ENCODE results near the gene CXCR6. TPM values are rescaled to one million over a fixed set of nuclear protein-coding genes. Genes with fewer than 3 reads are reported as not detected.

CXCR6 gene
- total and polyA plus RNA-seq, 2 experiments from 2014 or later = 0.10 TPM; not detected in 1

GRCh38 chr3:45974686-45975085, 31.4 kb downstream of the CXCR6 start:
- Histone ChIP-seq H3K4me3 (no peak overlapping the region), H3K9me2 (ENCODE audit: insufficient read depth) (no peaks in the 10 kb centered on the region), H4K20me1 (replicated peaks; ENCODE audit: insufficient read depth) (peaks cover 5% of the 10 kb centered on the region), H3K4me2 (no peak overlapping the region), H3K36me3 (ENCODE audit: insufficient read depth) (peaks cover 24% of the 10 kb centered on the region), H3K27ac (ENCODE audit: low read depth) (no peak overlapping the region), H3K27me3 (ENCODE audit: insufficient read depth) (no peaks in the 10 kb centered on the region), H3K4me1 (ENCODE audit: insufficient read depth) (no peaks in the 10 kb centered on the region), H2AFZ (no peak overlapping the region), H3F3A (replicated peaks; ENCODE audit: low read depth) (no peaks in the 10 kb centered on the region), H3K79me2 (replicated peaks; ENCODE audit: insufficient read depth) (no peaks in the 10 kb centered on the region)
- TF ChIP-seq POLR2AphosphoS5 (IDR thresholded peaks at IDR 0.05; ENCODE audit: low read depth) (no peak), JUNB (IDR thresholded peaks at IDR 0.05; ENCODE audit: unreplicated experiment) (no peak), NANOG (IDR thresholded peaks at IDR 0.05; ENCODE audit: borderline replicate concordance) (no peak), ZNF114 (CRISPR knock-in tag; IDR thresholded peaks at IDR 0.05) (no peak), STAT1 (IDR thresholded peaks at IDR 0.05; ENCODE audit: unreplicated experiment) (no peak), EZH2 (IDR thresholded peaks at IDR 0.05; ENCODE audit: low read depth, unreplicated experiment) (no peak), ZNF462 (CRISPR knock-in tag; IDR thresholded peaks at IDR 0.05) (no peak), EZH2phosphoT487 (IDR thresholded peaks at IDR 0.05; ENCODE audit: unreplicated experiment) (no peak), CTCF (conservative IDR thresholded peaks at IDR 0.05; ENCODE audit: low read depth in 2 of 2) (no peak), ETS1 (IDR thresholded peaks at IDR 0.05) (no peak), CREB1 (CRISPR knock-in tag; IDR thresholded peaks at IDR 0.05; ENCODE audit: low read depth) (no peak), ZNF331 (CRISPR knock-in tag; IDR thresholded peaks at IDR 0.05; ENCODE audit: low read depth) (no peak)
- TF ChIP-seq, protein P1, sequence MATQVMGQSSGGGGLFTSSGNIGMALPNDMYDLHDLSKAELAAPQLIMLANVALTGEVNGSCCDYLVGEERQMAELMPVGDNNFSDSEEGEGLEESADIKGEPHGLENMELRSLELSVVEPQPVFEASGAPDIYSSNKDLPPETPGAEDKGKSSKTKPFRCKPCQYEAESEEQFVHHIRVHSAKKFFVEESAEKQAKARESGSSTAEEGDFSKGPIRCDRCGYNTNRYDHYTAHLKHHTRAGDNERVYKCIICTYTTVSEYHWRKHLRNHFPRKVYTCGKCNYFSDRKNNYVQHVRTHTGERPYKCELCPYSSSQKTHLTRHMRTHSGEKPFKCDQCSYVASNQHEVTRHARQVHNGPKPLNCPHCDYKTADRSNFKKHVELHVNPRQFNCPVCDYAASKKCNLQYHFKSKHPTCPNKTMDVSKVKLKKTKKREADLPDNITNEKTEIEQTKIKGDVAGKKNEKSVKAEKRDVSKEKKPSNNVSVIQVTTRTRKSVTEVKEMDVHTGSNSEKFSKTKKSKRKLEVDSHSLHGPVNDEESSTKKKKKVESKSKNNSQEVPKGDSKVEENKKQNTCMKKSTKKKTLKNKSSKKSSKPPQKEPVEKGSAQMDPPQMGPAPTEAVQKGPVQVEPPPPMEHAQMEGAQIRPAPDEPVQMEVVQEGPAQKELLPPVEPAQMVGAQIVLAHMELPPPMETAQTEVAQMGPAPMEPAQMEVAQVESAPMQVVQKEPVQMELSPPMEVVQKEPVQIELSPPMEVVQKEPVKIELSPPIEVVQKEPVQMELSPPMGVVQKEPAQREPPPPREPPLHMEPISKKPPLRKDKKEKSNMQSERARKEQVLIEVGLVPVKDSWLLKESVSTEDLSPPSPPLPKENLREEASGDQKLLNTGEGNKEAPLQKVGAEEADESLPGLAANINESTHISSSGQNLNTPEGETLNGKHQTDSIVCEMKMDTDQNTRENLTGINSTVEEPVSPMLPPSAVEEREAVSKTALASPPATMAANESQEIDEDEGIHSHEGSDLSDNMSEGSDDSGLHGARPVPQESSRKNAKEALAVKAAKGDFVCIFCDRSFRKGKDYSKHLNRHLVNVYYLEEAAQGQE (IDR thresholded peaks at IDR 0.05; ENCODE audit: unreplicated experiment) = no peak
- DNase-seq (ENCODE audit: low spot score) (no peak), ATAC-seq (no peak)
- Mint-ChIP-seq H3K36me3 (ENCODE audit: low read depth) (peaks cover 30% of the 10 kb centered on the region), H3K27ac (no peak overlapping the region), H3K4me3 (no peak overlapping the region), H3K27me3 (ENCODE audit: insufficient read depth, low read depth, poor library complexity) (peaks cover 4% of the 10 kb centered on the region), H3K9me3 (no peaks in the 10 kb centered on the region; the same call in 2 of the 3 replicates), H3K4me1 (no peaks in the 10 kb centered on the region)

Data from GM23338 (cell line).